Activated T-cell treated with anti-CD3 and anti-CD28 coated beads for 1 hour (primary cell): ENCODE data around the gene PCGF3.
"Not testable (repeated sequence)": the region's sequence is repeated elsewhere in the genome, so short reads cannot be mapped to it uniquely, and the experiment has no call there.

Source experiments
- DNase-seq: peaks from one replicate; pipeline ENCODE4 v3.0.0-alpha.2; 2020; ENCODE audit warnings: low read depth

Gene PCGF3

GRCh38 chr4:742742-743311 lies 37.2 kb downstream of the PCGF3 start:
- DNase-seq: peak; percentile 77

- no peak for DNase-seq
These were observed 38.0 kb downstream of the PCGF3 start for GRCh38 chr4:743463-744211.

GRCh38 chr4:744212-744841 lies 38.7 kb downstream of the PCGF3 start:
- no peak for DNase-seq

- DNase-seq: no peak
These were observed 42.0 kb downstream of the PCGF3 start for GRCh38 chr4:747546-748170.

GRCh38 chr4:748461-748860 lies 42.8 kb downstream of the PCGF3 start:
- DNase-seq: no peak

- no peak for DNase-seq
These were observed 44.4 kb downstream of the PCGF3 start for GRCh38 chr4:749698-750666.

GRCh38 chr4:751676-752075 lies 46.0 kb downstream of the PCGF3 start:
- DNase-seq: no peak

GRCh38 chr4:752196-752861 lies 46.7 kb downstream of the PCGF3 start:
- DNase-seq: no peak

GRCh38 chr4:753186-753585 lies 47.6 kb downstream of the PCGF3 start:
- DNase-seq: not testable (repeated sequence)

GRCh38 chr4:754221-755120 lies 48.8 kb downstream of the PCGF3 start:
- DNase-seq: no peak

- no peak for DNase-seq
These were observed 51.5 kb downstream of the PCGF3 start for GRCh38 chr4:757111-757510.

GRCh38 chr4:759810-760209 lies 54.2 kb downstream of the PCGF3 start:
- not testable (repeated sequence) for DNase-seq

GRCh38 chr4:760616-761015 lies 55.0 kb downstream of the PCGF3 start:
- DNase-seq: no peak

GRCh38 chr4:761086-761485 lies 55.5 kb downstream of the PCGF3 start:
- no peak for DNase-seq

- no peak for DNase-seq
These were observed 56.1 kb downstream of the PCGF3 start for GRCh38 chr4:761739-762138.

GRCh38 chr4:762211-763190 lies 56.9 kb downstream of the PCGF3 start:
- DNase-seq: no peak

- DNase-seq: no peak
These were observed 57.7 kb downstream of the PCGF3 start for GRCh38 chr4:763191-763810.

- no peak for DNase-seq
These were observed 58.3 kb downstream of the PCGF3 start for GRCh38 chr4:763922-764321.
